Skin epidermis (tissue), 12 donors: ENCODE measurements around the gene MEX3A.
"Not testable (repeated sequence)": the region's sequence is repeated elsewhere in the genome, so short reads cannot be mapped to it uniquely, and the experiment has no call there.

Source experiments
- H3K27ac ChIP-seq, 21 experiments: fragments of 200-600 bp; sonication (generic) in 11 of 21; one replicate each; pipeline ENCODE4 v1.5.0; 2020; ENCODE audit warnings: mild to moderate bottlenecking in 3 of 21, inconsistent platforms in 2 of 21, moderate library complexity in 2 of 21
- H3K4me3 ChIP-seq, 7 experiments: fragments of 200-600 bp; sonication (generic) in 2 of 7; one replicate each; pipeline ENCODE4 v1.5.0; 2020; ENCODE audit warnings: inconsistent platforms in 2 of 7, mild to moderate bottlenecking in 2 of 7, moderate library complexity in 1 of 7

MEX3A gene

DNA sequence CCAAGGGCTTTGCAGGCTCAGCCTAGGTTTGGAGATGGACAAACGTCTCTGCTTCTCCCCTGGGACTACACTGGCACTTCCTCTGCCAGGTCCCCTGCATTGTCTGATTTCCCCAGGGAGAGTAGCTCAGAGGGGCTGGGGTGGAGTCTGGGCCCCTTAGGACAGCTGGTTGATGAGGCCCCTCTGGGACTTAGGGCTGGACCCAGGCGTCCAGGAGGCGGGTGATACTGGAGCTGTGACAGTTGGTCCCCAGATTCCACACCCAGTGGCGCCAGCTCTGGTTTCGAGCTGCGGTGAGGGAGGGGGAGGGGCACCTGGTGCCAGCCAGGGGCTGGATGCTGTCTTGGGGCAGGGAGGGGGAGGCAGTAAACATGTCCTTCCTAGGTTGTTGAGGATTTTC lies 7.4 kb upstream of the MEX3A start:
- H3K4me3 ChIP-seq = no peak overlapping the region
- peak overlapping the region in 6 of 21 experiments; percentile 17 to 50 (median 40) for H3K27ac ChIP-seq

- Histone ChIP-seq H3K27ac (no peak overlapping the region), H3K4me3 (no peak overlapping the region)
Observed at GRCh38 chr1:156086256-156086662, 4.0 kb upstream of the MEX3A start.

- H3K4me3 ChIP-seq = no peak overlapping the region
- no peak overlapping the region for H3K27ac ChIP-seq
Observed at GRCh38 chr1:156083800-156084790, 1.8 kb upstream of the MEX3A start.

DNA sequence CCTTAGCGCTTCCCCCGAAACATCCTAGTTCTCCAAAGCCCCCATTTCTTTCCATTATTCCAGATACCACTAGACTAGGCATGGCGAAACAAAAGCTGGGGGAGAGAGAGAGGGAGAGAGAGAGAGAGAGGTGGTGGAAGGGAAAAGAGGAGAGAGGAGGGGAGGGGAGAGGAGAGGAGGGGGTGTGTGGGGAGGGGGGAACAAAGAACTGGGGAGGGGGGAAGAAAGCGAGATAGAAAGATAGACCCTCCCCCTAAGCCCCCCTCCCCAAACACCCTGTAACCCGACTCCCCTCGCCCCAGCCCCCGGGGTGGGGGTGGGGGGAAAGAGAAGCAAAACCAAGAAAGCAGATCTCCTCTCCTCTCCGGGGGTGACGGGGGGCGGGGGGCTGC lies 352 bp downstream of the MEX3A start:
- peak overlapping the region in 14 of 21 experiments; percentile 15 to 84 (median 74) for H3K27ac ChIP-seq

GRCh38 chr1:156081180-156081916 lies 917 bp downstream of the MEX3A start:
- Histone ChIP-seq H3K4me3 (peak overlapping the region; percentile 59 to 94 (median 75)), H3K27ac (peak overlapping the region in 4 of 21 experiments; percentile 67 to 84 (median 76))

More for the DNA sequence above, 352 bp downstream of the MEX3A start:
- H3K4me3 ChIP-seq = peak overlapping the region; percentile 59 to 94 (median 75)

DNA sequence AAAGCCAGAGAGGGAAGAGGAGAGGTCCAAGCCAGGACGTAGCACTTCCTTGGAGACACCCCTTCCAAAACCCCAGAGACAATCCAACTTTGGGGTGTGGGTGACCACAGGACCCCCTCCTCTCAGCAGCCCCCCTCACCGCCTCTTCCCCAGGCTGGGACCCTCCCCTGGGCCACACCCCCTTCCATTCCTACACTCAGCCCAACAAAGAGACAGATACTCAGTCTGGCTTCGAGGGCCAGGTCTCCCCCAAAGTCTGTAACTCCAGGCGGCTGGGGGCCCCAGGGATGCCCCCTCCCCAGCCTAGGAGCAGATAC lies 1.4 kb downstream of the MEX3A start:
- Histone ChIP-seq H3K4me3 (peak overlapping the region in 4 of 7 experiments; percentile 11 to 90 (median 40)), H3K27ac (peak overlapping the region in 1 of 21 experiments; percentile 73)

GRCh38 chr1:156080241-156080862 lies 1.9 kb downstream of the MEX3A start:
- H3K4me3 ChIP-seq = peak overlapping the region in 2 of 7 experiments; percentile 64 to 90
- H3K27ac ChIP-seq = peak overlapping the region in 1 of 21 experiments; percentile 73

DNA sequence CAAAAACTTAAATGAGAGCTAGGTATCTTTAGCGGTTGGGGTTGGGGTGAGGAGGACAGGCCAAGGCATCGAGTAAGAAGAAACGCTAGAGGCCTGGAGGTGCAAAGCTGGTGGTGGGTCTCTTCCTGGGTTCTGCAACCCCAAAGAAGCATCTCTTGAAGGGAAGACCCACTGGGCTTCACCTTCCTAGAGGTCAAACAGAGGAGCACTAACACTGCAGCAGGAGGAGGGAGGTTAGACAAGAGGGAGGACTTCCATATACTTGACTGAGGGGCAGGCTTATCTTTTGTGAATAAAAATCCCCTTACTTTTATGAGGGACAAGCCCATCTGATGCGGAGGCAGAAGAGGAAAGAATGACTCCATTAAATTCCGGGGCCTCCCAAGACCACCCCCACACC lies 2.5 kb downstream of the MEX3A start:
- H3K27ac ChIP-seq = no peak overlapping the region

DNA sequence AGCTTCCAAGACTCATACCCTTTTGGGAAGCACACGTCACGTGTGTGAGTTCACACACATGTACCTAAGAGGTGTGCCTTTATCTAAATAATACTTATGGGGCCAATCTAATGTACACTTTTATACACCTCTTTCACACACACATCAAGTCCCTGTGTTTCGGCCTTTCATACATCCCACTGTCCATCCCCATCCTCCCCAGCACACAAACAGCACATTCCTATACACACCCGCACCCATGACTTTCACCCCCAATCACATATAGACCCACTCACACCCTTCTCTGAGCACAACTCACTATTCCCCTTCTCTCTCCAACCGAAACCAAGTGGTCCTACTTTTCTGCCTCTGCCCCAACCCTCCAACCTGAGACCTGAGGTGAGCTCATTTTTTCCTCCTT lies 3.5 kb downstream of the MEX3A start:
- H3K27ac ChIP-seq = no peak overlapping the region
- no peak overlapping the region for H3K4me3 ChIP-seq

More for the DNA sequence above, 2.5 kb downstream of the MEX3A start:
- peak overlapping the region in 1 of 7 experiments; percentile 64 for H3K4me3 ChIP-seq

DNA sequence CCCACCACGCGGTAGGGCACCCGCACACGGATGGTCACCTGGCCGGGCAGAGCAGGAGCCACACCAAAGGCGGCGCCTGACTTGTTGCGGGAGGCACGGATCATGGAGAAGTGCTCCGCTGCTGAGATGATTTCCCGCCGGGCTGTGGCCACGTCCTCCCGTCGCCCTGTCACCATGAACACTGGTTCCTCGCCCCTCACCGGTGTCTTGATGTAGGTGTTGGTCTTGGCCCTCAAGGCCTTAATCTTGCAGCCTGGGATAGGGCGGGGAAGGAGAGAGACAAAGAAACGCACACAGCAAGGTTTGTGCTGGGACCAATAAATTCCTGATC lies 4.9 kb downstream of the MEX3A start:
- no peak overlapping the region for H3K4me3 ChIP-seq
- H3K27ac ChIP-seq = no peak overlapping the region

DNA sequence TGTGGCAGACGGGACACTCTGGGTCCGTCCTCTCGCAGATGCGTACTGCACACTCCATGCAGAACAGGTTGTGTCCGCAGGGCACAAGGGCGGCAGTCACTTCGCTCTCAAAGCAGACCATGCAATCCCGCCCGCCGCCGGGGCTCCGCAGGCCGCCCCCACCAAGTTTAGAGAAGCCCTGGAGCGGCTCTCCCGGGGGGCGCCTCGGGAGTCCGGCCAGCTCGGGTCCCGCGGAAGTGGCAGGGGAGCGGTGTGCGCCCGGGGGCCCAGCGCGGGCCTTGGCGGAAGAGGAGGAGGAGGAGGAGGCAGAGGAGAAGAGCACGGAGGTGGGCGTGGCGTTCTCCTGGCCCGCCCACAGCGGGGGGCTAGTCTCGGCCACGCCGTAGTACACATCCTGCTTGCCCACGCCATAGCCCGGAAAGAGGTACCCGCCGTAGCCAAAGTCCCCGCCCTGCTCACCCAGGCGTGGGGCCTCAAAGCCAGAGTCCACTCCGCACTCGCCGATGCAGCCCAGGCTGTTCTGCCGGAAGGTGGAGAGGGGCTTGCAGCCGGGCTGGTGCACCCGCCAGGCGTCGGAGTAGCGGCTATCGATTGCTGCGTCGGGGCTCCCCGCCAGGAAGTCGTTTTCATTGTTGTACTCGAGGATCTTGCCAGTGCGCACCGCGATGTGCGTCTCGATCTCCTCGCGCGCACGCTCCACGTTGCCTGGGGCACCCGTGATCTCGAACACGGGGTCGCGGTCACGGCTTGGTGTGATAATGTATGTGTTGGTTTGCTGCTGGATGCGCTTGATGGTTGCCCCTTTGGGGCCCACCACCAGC lies 5.4 kb downstream of the MEX3A start:
- Histone ChIP-seq H3K4me3 (peak overlapping the region in 6 of 7 experiments; percentile 5 to 31 (median 17)), H3K27ac (peak overlapping the region in 4 of 21 experiments; percentile 2 to 45 (median 34))

DNA sequence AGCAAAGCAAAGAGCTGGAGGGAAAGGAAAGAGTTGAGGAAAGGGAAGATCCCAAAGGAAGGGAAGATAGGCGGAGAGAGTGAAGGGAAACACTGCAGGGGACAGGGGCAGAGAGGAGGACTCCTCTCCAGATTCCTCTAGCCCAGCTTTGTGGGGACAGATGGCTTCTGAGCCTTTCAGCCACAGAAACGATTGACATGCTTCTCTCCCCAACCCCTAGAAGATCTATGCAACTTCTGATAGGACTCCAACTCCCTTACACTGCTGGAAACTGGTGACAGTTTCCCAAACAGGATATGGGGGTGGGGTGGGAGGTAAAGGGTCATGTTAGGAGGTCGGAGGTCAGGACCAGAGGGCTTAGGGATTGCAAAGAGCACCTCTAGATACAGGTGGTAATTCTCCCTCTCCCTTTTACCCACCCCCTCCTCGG lies 6.5 kb downstream of the MEX3A start:
- H3K27ac ChIP-seq = peak overlapping the region in 1 of 21 experiments; percentile 1

GRCh38 chr1:156075162-156075561 lies 7.1 kb downstream of the MEX3A start:
- H3K4me3 ChIP-seq = no peak overlapping the region
- peak overlapping the region in 1 of 21 experiments; percentile 1 for H3K27ac ChIP-seq

More for the DNA sequence above, 6.5 kb downstream of the MEX3A start:
- H3K4me3 ChIP-seq = peak overlapping the region in 1 of 7 experiments; percentile 31

DNA sequence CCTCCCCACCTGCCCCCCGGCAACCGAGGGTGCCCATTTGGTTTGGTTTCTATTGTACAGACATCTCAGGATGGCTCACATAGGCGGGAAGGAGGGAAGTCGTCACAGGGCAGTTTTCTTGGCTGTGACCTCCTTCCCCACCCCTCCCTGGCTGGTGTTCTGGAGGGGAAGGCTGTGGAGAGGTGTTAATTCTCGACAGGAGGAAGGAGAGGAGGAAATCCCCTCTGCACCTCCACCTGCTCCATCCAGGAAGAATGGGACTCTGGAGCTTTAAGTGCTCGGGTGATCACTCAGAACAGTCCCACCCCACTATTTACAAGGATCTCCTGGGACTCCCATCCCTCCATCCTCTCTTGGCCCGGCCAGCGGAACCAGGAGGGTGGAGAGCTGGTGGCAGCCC lies 7.6 kb downstream of the MEX3A start:
- Histone ChIP-seq H3K4me3 (no peak overlapping the region), H3K27ac (peak overlapping the region in 1 of 21 experiments; percentile 1)

DNA sequence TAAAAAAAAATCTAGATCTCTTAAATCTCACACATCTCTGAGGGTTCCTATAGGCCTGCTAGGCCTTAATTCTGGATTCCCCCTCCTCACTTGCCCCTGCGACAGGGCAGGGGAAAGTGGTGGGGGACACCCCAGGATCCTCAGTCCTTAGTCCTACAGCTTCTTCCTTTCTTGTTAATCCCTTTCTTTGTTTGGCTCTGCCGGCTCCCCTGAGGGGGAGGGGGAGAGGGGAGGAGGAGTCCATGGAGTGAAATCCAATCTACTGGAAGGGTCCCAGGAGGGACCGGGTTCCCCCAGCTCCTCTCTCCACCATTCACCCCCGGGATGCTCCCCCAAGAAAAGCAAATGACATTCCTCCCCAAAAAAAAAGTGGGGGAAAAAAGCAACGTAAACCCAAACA lies 8.5 kb downstream of the MEX3A start:
- H3K4me3 ChIP-seq = no peak overlapping the region

GRCh38 chr1:156073110-156073687 lies 9.1 kb downstream of the MEX3A start:
- Histone ChIP-seq H3K27ac (no peak overlapping the region), H3K4me3 (no peak overlapping the region)

More for the DNA sequence above, 8.5 kb downstream of the MEX3A start:
- no peak overlapping the region for H3K27ac ChIP-seq

DNA sequence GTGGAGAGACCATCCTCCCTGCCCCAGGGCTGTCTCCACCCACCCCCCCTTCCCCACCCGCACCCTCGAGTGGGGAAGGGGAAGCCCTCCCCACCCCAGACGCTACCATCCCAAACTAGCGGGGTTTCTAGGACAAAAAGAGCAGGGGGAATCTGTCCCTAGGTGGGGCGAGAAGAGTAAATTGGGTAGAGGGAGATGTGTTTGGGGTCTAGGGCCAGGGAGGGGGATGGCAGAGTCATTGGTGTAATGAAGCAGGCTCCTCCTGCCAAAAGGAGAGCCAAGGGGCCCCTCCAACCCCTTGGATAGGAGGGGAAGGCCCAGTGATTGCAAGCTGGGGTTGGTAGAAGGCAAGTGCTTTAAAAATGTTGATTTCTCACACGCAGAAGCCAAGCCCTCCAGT lies 10.0 kb downstream of the MEX3A start:
- Histone ChIP-seq H3K4me3 (no peak overlapping the region), H3K27ac (no peak overlapping the region)

DNA sequence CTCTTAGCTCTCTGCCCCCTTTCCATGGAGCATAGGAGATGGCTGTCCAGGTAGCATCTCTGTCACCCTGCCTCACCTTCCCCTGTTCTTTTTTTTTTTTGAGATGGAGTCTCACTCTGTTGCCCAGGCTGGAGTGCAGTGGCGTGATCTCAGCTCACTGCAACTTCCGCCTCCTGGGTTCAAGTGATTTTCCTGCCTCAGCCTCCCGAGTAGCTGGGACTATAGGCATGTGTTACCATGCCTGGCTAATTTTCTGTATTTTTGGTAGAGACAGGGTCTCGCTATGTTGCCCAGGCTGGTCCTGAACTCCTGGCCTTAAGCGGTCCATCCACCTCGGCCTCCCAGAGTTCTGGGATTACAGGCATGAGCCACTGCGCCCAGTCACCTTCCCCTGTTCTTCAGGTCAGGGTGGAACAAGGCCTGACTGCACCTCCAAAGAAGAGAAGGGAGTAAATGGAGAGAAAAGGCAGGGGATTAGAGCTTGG lies 10.9 kb downstream of the MEX3A start:
- H3K27ac ChIP-seq, H3K4me3 ChIP-seq: not testable (repeated sequence)

DNA sequence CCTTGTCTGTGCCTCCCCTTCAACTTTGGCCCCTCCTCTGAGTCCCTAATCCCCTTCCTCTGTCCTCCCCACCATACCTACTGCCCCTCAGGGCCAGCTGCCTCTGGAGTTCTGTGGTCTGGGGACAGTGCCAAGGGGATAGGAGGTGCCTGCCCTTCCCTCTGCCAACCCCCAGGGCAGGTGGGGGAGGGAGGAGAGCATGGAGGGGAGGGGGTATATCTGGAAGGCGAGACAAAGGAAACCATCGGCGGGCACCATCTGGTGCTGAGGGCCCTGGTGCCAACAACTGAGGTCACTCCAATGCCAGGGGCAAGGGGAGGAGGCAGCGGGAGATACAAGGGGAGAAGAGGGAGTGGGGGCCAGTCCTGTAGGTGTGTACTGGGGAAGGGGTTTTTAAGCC lies 11.7 kb downstream of the MEX3A start:
- H3K27ac ChIP-seq = no peak overlapping the region

More for the DNA sequence above, 11.7 kb downstream of the MEX3A start:
- no peak overlapping the region for H3K4me3 ChIP-seq
